ENCODE data around the gene MRPL38.

The MRPL38 gene

DNA sequence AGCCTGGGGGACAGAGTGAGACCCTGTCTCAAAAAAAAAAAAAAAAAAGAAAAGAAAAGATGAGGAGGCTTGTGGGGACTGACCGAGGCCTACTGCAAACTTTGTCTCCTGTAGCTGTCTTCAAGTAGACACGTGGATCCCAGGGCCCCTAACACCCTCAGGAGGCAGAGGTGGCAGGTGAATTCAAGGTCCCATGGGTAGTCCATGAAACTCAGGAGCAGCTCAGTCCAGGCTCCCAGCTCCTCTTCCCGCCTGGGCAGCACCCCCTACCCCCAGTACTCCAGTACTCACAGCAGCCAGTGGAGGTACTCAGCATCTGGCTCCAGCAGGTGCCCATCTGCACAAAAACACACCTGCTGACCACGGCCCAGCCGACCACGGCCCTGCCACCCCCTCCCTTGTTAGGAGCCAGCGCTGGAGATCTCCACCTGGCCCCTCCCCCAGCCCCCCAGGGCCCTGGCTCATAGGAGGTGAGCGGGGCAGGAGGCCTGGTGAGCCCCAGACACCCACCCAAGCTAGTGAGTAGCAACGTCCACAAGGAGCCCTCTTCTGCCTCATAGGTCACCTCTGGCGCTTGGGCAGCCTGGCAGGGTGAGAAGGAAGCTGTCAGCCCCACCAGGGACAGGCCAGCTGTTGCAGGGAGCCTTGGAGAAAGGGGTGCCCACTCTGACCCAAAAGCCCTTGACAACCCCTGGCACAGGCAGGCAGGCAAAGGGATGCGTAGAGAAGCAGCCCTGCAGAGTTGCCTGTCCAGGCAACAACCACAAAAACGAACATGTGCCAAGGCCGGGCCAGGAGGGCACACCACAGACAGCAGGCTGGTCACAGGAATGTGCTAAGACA lies 3.8 kb downstream of the MRPL38 start:
- Histone ChIP-seq H3K9ac (ENCODE audit: low read depth, low read length) (no peak overlapping the region), H3K4me1 (ENCODE audit: control insufficient read depth, insufficient read depth, low read length) (peaks cover 17% of the 10 kb centered on the region), H3K9me3 (replicated peaks; ENCODE audit: low read length) (no peaks in the 10 kb centered on the region), H3K27me3 (ENCODE audit: control insufficient read depth, insufficient read depth, low read length) (no peaks in the 10 kb centered on the region), H3K4me2 (ENCODE audit: low read length) (no peak overlapping the region), H3K36me3 (ENCODE audit: insufficient read depth, low read length) (peaks cover 47% of the 10 kb centered on the region), H3K4me3 (ENCODE audit: low read length) (no peak overlapping the region)

DNA sequence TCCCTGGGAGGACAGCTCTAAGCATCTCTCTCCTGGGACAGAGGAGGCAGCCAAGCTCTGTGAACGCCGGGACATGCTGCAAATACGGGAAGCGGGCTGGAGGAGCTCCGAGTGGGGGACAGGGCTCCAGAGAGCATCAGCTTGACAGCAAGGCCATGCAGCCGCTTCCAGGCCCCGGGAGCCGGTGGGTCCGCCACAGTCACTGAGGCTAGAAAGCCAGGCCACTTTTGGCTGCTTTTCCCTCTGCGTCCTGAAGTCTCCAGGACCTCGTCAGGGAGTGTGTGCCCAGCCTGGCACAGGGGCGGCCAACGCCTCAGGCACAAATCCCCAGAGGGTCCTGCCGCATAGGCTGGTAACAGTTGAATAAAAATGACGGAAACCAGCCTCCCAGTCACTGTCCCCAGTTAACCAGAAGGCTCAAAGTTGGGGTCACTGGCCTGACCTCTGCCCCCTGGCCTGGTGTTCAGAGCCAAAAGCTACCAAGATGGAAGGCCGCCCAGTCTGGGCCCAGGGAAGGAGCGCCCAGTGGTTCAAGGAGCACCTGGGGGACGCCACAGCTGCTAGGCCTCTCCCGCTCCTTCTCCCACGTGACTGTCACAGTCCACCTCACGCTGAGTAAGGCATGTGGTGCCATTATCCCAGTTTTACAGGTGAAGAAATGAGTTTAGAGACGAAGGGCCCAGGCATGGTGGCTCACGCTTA lies 4.8 kb downstream of the MRPL38 start:
- H3K9me3 ChIP-seq (replicated peaks; ENCODE audit: low read length), result no peaks in the 10 kb centered on the region
- H3K4me1 ChIP-seq (ENCODE audit: control insufficient read depth, insufficient read depth, low read length), result peaks cover 24% of the 10 kb centered on the region
- no peak overlapping the region for H3K4me3 ChIP-seq (ENCODE audit: low read length)
- peaks cover 47% of the 10 kb centered on the region for H3K36me3 ChIP-seq (ENCODE audit: insufficient read depth, low read length)
- no peak overlapping the region for H3K9ac ChIP-seq (ENCODE audit: low read depth, low read length)
- no peak overlapping the region for H3K4me2 ChIP-seq (ENCODE audit: low read length)
- no peaks in the 10 kb centered on the region for H3K27me3 ChIP-seq (ENCODE audit: control insufficient read depth, insufficient read depth, low read length)

- Histone ChIP-seq H3K4me2 (ENCODE audit: low read length) (no peak overlapping the region), H3K9me3 (replicated peaks; ENCODE audit: low read length) (no peaks in the 10 kb centered on the region), H3K36me3 (ENCODE audit: insufficient read depth, low read length) (peaks cover 47% of the 10 kb centered on the region), H3K4me1 (ENCODE audit: control insufficient read depth, insufficient read depth, low read length) (peaks cover 28% of the 10 kb centered on the region), H3K4me3 (ENCODE audit: low read length) (no peak overlapping the region), H3K27me3 (ENCODE audit: control insufficient read depth, insufficient read depth, low read length) (no peaks in the 10 kb centered on the region), H3K9ac (ENCODE audit: low read depth, low read length) (no peak overlapping the region)
Observed at GRCh38 chr17:75899353-75899752, 5.3 kb downstream of the MRPL38 start.

DNA sequence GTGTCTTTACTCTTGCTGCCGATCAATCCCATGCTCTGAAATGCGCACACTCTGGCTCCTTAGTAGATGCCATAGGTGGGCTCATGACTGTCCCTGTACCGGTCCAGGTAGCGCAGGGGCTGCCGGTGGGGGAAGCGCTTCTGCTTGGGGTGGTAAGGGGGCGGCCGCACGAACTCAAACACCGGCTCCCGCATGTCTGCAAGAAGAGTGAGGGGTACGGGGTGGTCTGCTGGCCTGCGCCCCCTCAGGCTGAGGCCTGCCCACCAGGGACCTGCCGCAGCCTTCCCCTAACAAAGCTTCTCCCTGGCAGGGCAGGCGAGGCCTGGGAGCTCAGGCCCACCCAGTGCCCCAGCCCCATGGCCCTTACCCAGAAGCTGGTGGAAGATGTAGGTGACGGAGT lies 5.9 kb downstream of the MRPL38 start:
- Histone ChIP-seq H3K4me2 (ENCODE audit: low read length) (no peak overlapping the region), H3K4me3 (ENCODE audit: low read length) (no peak overlapping the region), H3K27me3 (ENCODE audit: control insufficient read depth, insufficient read depth, low read length) (no peaks in the 10 kb centered on the region), H3K4me1 (ENCODE audit: control insufficient read depth, insufficient read depth, low read length) (peaks cover 28% of the 10 kb centered on the region), H3K36me3 (ENCODE audit: insufficient read depth, low read length) (peaks cover 47% of the 10 kb centered on the region), H3K9me3 (replicated peaks; ENCODE audit: low read length) (no peaks in the 10 kb centered on the region), H3K9ac (ENCODE audit: low read depth, low read length) (no peak overlapping the region)

GRCh38 chr17:75898065-75898464 lies 6.6 kb downstream of the MRPL38 start:
- no peaks in the 10 kb centered on the region for H3K27me3 ChIP-seq (ENCODE audit: control insufficient read depth, insufficient read depth, low read length)
- H3K4me2 ChIP-seq (ENCODE audit: low read length), result no peak overlapping the region
- no peak overlapping the region for H3K9ac ChIP-seq (ENCODE audit: low read depth, low read length)
- H3K4me1 ChIP-seq (ENCODE audit: control insufficient read depth, insufficient read depth, low read length), result peaks cover 23% of the 10 kb centered on the region
- H3K4me3 ChIP-seq (ENCODE audit: low read length), result no peak overlapping the region
- H3K9me3 ChIP-seq (replicated peaks; ENCODE audit: low read length), result no peaks in the 10 kb centered on the region
- H3K36me3 ChIP-seq (ENCODE audit: insufficient read depth, low read length), result peaks cover 47% of the 10 kb centered on the region

DNA sequence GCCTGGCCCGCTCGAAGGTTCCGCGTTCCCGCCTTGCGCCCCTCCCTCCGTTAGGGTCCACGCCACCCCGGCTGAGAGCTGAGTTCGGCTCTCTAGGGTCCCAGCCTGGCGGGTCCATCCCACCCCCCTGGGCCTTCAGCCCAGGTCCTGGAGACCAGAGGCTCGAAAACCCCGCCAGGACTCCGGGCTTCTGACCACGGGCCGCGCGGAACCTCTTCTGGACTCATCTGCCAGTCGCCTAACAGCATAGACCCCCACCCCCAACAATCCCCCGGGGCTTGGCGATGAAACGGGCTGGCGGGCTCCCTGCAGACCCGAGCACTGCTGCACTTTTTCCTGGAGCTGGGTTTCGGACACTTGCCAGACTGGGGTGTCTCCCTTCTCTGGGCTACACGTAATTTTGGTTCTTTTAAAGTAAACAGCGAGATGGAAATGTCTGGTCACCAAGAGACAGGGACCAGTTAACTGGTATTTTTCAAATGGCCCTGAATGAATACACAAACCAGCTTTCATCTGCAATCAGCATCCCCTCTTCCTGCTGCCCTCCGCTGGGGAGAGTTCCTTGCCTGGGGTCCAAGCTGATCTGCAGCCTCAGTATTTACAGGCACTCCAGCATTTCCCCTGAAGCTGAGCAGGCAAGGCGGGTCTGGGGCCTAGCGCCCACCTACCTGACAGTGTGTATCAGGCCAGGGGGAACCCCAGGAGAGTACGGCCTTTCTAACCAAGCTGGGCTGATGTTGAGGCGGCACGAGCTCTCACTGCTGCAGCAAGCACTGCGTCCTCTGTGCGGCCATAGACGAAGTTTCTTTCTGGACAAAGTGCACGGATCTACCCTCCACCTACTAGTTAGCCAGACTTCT lies 7.3 kb downstream of the MRPL38 start:
- peak overlapping the region; percentile 99 for H3K4me3 ChIP-seq (ENCODE audit: low read length)
- H3K27me3 ChIP-seq (ENCODE audit: control insufficient read depth, insufficient read depth, low read length), result no peaks in the 10 kb centered on the region
- H3K9me3 ChIP-seq (replicated peaks; ENCODE audit: low read length), result no peaks in the 10 kb centered on the region
- peak overlapping the region; percentile 78 for H3K4me2 ChIP-seq (ENCODE audit: low read length)
- H3K9ac ChIP-seq (ENCODE audit: low read depth, low read length), result peak overlapping the region; percentile 95
- peaks cover 21% of the 10 kb centered on the region for H3K4me1 ChIP-seq (ENCODE audit: control insufficient read depth, insufficient read depth, low read length)
- H3K36me3 ChIP-seq (ENCODE audit: insufficient read depth, low read length), result peaks cover 47% of the 10 kb centered on the region

DNA sequence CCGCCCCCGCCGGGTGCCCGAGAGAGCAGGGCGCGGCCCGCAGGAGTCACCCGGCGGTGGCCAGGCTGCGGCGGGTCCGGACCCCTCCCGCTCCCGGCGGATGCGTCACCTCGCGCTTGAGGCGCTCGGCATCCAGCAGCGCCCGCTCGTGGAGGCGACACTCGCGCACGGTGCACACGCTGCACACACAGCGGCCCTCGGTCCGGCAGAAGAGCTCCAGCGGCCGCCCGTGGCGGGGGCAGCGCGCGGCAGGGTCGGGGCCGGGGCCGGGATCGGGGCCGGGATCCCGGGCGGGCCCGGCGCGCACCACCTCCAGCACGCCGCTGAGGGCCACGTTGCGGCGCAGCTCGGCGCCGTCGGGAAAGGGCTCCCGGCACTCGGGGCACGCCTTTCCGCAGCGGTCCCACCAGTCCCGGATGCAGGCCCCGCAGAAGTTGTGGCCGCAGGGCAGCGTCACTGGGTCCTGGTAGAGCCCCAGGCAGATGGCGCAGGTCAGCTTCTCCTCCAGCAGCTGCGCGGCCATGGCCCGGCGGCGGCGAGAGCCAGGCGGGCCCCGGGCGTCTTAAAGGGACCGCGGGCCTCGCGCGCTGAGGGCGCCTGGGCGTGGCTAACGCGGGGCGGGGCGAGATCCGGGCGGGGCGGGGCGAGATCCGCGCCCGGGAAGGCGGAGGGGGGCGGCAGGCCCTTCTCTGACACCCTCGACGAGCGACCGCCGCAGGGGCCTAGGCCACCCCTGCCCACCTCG lies 8.1 kb downstream of the MRPL38 start, which contains the start of gene TRIM65:
Gene TRIM65, minus strand, starts transcription at position 537 of the 745 bp plus-strand sequence. Its CDS starts 14 bp downstream, at position 523.
- Histone ChIP-seq H3K36me3 (ENCODE audit: insufficient read depth, low read length) (peaks cover 47% of the 10 kb centered on the region), H3K4me3 (ENCODE audit: low read length) (peak within 1 kb of the TSS; percentile 99)

GRCh38 chr17:75895370-75896155 lies 9.1 kb downstream of the MRPL38 start:
- Histone ChIP-seq H3K4me1 (ENCODE audit: control insufficient read depth, insufficient read depth, low read length) (peaks cover 21% of the 10 kb centered on the region), H3K9ac (ENCODE audit: low read depth, low read length) (peak overlapping the region; percentile 95)

More for the DNA sequence above, 8.1 kb downstream of the MRPL38 start, which contains the start of gene TRIM65:
- Histone ChIP-seq H3K9me3 (replicated peaks; ENCODE audit: low read length) (no peaks in the 10 kb centered on the region), H3K4me2 (ENCODE audit: low read length) (peak within 1 kb of the TSS; percentile 78), H3K27me3 (ENCODE audit: control insufficient read depth, insufficient read depth, low read length) (no peaks in the 10 kb centered on the region), H3K9ac (ENCODE audit: low read depth, low read length) (peak within 1 kb of the TSS; percentile 95), H3K4me1 (ENCODE audit: control insufficient read depth, insufficient read depth, low read length) (peaks cover 21% of the 10 kb centered on the region)

DNA sequence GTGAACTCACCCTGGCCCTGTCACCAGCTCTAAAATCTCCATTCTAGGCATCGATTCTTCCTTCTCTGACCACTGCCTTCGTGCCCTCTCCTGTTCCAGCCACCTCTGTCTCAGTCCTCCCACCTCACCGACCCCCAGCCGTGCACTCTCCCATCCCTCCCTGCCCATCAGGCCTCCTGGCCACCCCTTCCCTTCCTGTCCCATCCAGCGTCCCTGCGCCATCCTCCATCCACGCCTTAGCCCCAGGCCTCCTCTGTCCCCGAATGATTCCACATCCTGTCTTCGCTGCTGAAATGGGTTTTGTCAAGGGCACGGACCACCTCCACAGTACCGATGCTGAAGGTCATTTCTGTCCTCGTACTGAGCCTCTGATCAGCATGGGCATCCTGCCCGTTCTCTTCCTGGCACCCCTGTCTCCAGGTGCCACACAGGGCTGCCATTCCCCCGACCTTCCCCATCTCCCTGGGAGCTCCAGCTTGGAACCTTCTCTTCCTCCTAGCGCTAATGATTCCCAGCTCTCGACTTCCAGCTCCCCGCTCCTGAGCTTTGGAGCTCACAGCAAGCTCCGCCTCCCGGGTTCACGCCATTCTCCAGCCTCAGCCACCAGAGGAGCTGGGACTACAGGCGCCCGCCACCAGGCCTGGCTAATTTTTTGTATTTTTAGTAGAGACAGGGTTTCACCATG lies 10.5 kb downstream of the MRPL38 start:
- H3K4me1 ChIP-seq (ENCODE audit: control insufficient read depth, insufficient read depth, low read length), result peaks cover 21% of the 10 kb centered on the region
- no peaks in the 10 kb centered on the region for H3K9me3 ChIP-seq (replicated peaks; ENCODE audit: low read length)
- H3K36me3 ChIP-seq (ENCODE audit: insufficient read depth, low read length), result peaks cover 36% of the 10 kb centered on the region
- no peak overlapping the region for H3K9ac ChIP-seq (ENCODE audit: low read depth, low read length)
- H3K27me3 ChIP-seq (ENCODE audit: control insufficient read depth, insufficient read depth, low read length), result no peaks in the 10 kb centered on the region
- H3K4me3 ChIP-seq (ENCODE audit: low read length), result no peak overlapping the region
- peak overlapping the region; percentile 78 for H3K4me2 ChIP-seq (ENCODE audit: low read length)

More at GRCh38 chr17:75895370-75896155, 9.1 kb downstream of the MRPL38 start:
- H3K36me3 ChIP-seq (ENCODE audit: insufficient read depth, low read length), result peaks cover 46% of the 10 kb centered on the region
- no peaks in the 10 kb centered on the region for H3K27me3 ChIP-seq (ENCODE audit: control insufficient read depth, insufficient read depth, low read length)
- H3K4me3 ChIP-seq (ENCODE audit: low read length), result peak overlapping the region; percentile 99
- H3K9me3 ChIP-seq (replicated peaks; ENCODE audit: low read length), result no peaks in the 10 kb centered on the region
- peak overlapping the region; percentile 78 for H3K4me2 ChIP-seq (ENCODE audit: low read length)

All from skeletal muscle satellite cell (primary cell).